ENCODE measurements around the gene ZNF845.
"Not testable (repeated sequence)": the region's sequence is repeated elsewhere in the genome, so short reads cannot be mapped to it uniquely, and the experiment has no call there.

Gene ZNF845

DNA sequence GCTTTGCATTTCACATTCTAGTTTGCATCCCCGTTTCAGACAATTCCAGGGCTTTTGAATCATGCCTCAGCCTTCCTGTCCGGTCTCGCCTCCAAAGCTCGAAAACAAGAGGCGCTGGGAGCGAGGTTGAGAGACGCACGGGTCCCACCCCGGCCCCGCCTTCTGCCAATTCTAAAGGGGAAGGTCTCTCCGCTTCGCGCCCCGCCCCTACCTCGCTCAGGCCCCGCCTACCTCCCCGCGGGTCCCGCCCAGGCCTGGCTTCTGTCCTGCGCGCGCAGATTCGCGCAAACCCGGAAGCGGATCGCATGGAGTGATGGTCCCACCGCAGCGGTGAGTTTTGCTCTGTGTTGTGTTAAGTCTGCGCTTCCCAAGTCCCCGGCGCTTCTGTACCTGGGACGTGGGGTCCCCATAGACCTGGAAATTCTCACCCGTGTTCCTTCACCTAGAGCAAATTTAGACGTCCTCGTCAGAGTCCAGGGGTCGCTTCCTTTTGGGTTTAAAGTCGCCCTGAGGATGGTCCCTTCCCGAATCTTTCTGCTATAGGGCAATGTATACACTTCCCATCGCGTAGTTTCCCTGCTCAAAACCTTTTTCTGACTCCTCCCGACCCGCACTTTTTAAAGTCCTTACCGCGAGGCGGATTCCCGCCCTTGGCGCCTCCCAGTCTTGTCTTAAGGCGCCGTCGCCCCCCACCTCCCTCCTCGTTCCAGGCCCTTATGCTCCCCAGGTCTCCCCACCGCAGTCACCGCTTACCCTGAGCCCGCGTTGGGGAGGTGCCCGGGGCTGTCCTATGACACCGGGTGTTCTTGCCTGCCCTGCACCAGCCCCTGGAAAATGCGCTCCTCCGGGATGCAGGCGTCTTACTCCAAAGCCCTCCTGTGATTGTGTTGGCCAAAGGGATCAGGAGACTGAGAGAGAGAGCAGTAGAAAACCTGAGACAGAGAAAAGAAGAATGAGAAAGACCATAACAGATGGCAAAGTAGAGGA lies at the start of gene ZNF845:
Gene ZNF845 (plus strand): TSS at position 287 of the 987 bp plus-strand sequence. CDS start 7,559 bp downstream, outside the sequence.
- peak; percentile 86 for DNase-seq

DNA sequence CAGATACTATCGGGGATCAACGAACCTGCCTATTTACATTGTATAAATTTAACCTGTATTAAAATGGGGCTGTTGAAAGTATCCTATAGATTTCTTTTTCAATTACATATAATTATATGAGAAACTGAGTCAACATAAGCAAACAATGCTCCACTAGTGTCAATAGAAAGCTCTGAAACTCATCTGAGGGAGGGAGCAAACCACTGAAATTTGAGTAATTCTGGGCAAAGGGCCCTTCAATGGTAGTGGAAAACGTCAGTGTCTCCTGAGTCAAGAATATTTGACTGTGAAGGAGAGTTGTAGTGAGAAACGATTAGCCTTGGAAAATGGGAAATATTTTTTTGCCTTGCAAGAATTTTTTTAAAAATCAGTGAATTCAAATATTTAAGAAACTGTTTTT lies 48.5 kb upstream of the ZNF845 start:
- DNase-seq = no peak

DNA sequence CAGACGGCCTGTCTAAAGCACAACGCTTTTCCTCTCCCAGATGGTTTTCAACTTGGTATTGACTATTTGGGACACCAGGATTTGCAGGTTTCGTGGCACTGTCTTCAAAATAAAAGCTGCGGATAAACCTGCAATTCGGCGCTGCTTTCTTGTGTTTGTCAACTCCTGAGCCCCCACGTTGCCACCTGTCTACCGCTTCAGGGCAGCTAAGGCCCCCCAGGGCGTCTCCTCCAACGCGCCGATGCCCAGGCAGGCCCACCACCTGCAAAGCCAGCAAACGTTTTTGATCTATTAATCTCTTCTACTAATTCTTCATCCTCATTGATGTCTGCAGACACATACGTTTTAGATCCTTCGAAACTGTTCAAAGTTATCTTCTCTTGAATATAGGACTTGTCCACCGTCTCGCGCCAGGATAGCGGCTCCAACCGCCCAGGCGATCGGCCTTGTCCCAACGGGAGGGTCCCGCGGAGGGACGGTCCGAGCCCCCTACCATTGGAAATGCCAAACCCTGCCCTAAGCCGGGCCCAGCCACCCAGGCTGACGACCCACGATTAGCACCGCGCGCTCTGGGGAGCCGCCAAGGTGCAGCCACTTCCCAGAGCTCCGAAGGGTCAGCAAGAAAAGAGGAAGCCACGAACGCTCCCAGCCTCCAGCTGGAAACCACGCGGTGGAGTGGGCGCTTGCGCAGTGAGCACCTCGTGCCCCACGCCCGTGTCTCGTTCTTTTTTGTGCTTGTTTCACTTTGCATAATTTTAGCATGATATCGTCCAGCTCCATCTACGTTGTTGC lies 42.6 kb upstream of the ZNF845 start:
- no peak for DNase-seq

GRCh38 chr19:53294786-53295441 lies 38.6 kb upstream of the ZNF845 start:
- no peak for DNase-seq

DNA sequence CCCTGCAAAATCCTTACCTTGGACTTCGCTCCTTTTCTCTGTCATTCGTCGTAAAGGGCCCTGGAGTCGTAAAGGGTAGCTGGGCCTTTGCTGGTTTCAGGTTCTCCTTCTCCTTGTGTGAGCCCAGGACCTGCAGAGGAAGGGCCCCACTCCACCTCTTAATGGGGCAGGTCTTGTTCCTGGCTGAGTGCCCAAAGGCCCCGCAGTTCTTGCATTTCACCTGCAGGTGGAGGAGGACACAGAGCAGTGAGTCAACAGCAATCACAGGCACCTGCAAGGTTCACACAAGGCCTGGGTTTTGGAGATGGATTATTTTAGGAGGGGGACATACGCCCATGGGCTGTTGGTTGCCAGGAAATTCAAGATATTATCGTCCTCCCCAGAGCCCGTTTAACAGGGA lies 32.2 kb upstream of the ZNF845 start:
- DNase-seq = not testable (repeated sequence)

- no peak for DNase-seq
Measured at GRCh38 chr19:53308339-53308811, 25.2 kb upstream of the ZNF845 start.

DNA sequence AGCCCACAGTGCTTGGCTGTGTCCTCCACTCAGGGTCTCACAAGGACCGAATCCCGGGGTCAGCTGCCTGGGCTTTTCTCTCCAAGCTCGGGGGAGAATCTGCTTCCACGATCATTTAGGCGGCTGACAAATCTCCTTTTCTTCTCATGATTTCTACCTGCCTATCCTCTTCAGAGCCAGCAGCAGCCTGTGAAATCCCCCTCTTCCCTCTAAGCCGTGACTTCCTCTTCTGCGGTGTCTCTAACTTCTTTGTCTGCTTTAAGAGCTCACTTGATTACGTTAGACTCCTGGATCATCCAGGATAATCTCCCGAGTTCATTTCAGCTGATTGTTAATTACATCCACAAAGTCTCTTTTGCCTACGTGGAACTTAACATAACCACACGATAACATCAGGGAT lies 22.5 kb upstream of the ZNF845 start:
- no peak for DNase-seq

DNA sequence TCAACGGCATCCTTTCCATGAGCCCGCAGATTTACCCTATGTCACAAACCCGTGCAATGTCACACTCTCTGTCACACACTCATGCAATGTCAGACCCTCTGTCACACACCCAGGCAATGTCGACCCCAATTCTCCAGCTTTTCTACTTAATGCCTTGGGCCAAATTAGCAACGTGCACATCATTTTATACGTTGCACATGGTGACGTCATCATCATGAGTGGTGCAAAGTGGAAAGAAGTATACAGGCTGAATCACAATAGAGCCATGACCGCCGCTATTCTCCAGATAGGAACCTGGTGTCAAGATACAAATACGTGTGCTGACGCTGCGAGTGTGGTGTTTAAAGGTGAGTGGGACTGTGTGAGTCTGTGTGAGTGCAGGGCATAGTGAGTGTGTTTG lies 21.7 kb upstream of the ZNF845 start:
- no peak for DNase-seq

GRCh38 chr19:53328967-53329366 lies 4.6 kb upstream of the ZNF845 start:
- no peak for DNase-seq

GRCh38 chr19:53332484-53332883 lies 1.1 kb upstream of the ZNF845 start:
- DNase-seq = no peak

- peak; percentile 63 for DNase-seq
Measured at GRCh38 chr19:53333066-53333462, 485 bp upstream of the ZNF845 start.

DNA sequence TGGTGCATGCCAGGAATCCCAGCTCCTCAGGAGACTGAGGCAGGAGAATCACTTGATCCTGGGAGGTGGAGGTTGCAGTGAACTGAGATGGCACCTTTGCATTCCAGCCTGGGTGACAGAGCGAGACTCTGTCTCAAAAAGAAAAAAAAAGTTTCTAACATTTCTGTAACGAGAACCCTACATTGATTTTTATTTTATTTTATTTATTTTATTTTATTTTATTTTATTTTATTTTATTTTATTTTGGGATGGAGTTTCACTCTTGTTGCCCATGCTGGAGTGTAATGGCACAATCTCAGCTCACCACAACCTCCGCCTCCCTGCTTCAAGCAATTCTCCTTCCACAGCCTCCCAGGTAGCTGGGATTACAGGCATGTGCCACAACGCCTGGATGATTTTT lies 10.9 kb downstream of the ZNF845 start:
- DNase-seq = not testable (repeated sequence)

DNA sequence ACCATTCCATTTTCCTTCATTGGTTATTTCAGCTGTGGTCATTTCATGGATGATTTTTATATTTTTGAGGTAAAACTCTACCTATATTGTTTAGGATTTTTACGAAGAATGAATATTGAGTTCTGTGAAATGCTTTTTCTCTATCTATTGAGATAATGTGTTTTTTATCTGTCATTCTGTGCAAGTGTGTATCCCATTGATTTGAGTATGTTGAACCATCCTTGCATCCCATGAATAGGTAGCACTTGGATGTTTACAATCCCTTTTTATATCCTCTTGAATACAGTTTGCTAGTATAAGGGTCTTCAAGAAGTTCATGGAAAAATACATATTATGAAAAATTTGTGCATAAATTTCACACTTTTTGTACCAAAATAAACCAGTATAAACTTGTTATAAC lies 22.2 kb downstream of the ZNF845 start:
- no peak for DNase-seq

GRCh38 chr19:53357821-53358581 lies 24.5 kb downstream of the ZNF845 start:
- DNase-seq = no peak

DNA sequence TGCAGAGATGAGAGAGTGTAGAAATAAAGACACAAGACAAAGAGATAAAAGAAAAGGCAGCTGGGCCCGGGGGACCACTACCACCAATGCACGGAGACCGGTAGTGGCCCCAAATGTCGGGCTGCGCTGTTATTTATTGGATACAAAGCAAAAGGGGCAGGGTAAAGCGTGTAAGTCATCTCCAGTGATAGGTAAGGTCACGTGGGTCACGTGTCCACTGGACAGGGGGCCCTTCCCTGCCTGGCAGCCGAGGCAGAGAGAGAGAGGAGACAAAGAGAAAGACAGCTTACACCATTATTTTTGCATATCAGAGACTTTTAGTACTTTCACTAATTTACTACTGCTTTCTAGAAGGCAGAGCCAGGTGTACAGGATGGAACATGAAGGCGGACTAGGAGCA lies 26.5 kb downstream of the ZNF845 start:
- not testable (repeated sequence) for DNase-seq

- DNase-seq = peak; percentile 83
Measured at GRCh38 chr19:53365134-53365898, 31.8 kb downstream of the ZNF845 start, which contains the start of gene ZNF525. Gene ZNF525 (plus strand): TSS chr19:53365705. CDS start chr19:53372282, 6,577 bp downstream.

- no peak for DNase-seq
Measured at GRCh38 chr19:53365899-53366493, 32.4 kb downstream of the ZNF845 start.

DNA sequence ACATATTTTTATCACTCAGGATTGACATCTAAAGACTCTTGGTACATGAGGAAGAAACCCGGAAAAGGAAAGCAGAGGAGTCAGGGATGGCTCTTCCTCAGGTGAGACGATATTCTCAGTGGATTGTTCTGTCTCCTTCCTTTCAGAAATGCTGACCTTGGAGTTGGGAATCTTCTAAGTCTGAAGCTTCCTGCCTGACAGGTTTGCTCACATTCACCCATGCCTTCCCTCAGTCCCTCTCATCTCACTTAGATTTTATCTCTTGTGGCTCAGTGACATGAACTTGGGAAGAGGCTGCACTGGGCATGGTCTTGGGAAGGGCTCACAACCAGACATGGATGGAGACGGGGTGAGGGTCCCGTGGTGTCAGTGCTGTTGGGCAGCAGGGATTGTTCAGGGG lies 38.6 kb downstream of the ZNF845 start:
- DNase-seq = no peak

GRCh38 chr19:53374288-53374687 lies 40.7 kb downstream of the ZNF845 start:
- DNase-seq = no peak

DNA sequence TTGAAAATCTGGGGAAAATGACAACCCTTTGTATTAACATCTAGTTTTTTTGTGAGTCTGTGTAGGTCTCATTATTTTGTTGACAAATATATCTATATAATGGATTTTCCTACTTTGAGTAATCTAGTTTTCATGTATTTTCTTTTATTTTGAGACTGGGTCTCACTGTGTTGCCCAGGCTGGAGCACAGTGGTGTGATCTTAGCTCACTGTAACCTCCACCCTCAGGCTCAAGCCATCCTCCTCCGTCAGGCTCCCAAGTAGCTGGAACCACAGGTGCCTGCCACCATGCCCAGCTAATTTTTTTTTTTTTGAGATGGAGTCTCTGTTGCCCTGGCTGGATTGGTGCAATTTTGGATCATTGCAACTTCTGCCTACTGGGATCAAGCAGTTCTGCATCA lies 41.2 kb downstream of the ZNF845 start:
- no peak for DNase-seq

GRCh38 chr19:53381376-53381775 lies 47.8 kb downstream of the ZNF845 start:
- no peak for DNase-seq

Data from DMS153 (cell line).